ENCODE results near the gene KLF6. TPM values are rescaled to one million over a fixed set of nuclear protein-coding genes. Genes with fewer than 3 reads are reported as not detected.

KLF6 gene
- total and polyA plus RNA-seq, 11 donors: 15.2 to 106 (median 52.2) TPM

GRCh38 chr10:3814838-3815220 lies 29.8 kb upstream of the KLF6 start:
- Histone ChIP-seq H3K36me3 (no peaks in the 10 kb centered on the region), H3K4me3 (no peak overlapping the region), H3K4me1 (peaks cover 0 to 27% (median 23%) of the 10 kb centered on the region in 12 donors), H3K27me3 (no peaks in the 10 kb centered on the region), H3K9me3 (no peaks in the 10 kb centered on the region), H3K27ac (no peak overlapping the region)
- intact Hi-C loops (cut with DNase I): loop anchor here in 1 of 10 donors (10.0 kb wide), 1 partner anchor 260 kb away; no protein-coding TSS in a partner anchor
- WGBS, 4 donors: 91 to 98% (median 95%) methylated on average over 6 of the region's 6 CpGs
- TF ChIP-seq POLR2A (IDR thresholded peaks at IDR 0.05) (no peak), CTCF (IDR thresholded peaks at IDR 0.05) (no peak)
- DNase-seq (no peak), ATAC-seq (no peak)

- WGBS, 4 donors: 77 to 83% (median 78%) methylated on average over 15 of the region's 15 CpGs
- DNase-seq (no peak), ATAC-seq (no peak)
- Histone ChIP-seq H3K27ac (peak overlapping the region in 2 of 12 donors; percentile 26 to 41), H3K4me3 (no peak overlapping the region), H3K9me3 (no peaks in the 10 kb centered on the region), H3K4me1 (peaks cover 0 to 33% (median 28%) of the 10 kb centered on the region in 12 donors), H3K36me3 (no peaks in the 10 kb centered on the region), H3K27me3 (no peaks in the 10 kb centered on the region)
- intact Hi-C loops (cut with DNase I): loop anchor here in 1 of 10 donors (10.0 kb wide), 1 partner anchor 261 kb away; no protein-coding TSS in a partner anchor
- TF ChIP-seq CTCF (IDR thresholded peaks at IDR 0.05): no peak
- no peak for TF ChIP-seq POLR2A (IDR thresholded peaks at IDR 0.05)
Observed at GRCh38 chr10:3813986-3814837, 29.2 kb upstream of the KLF6 start.

- H3K27me3 ChIP-seq: no peaks in the 10 kb centered on the region
- no peak overlapping the region for H3K4me3 ChIP-seq
- ATAC-seq: no peak
- H3K4me1 ChIP-seq: peaks cover 0 to 42% (median 37%) of the 10 kb centered on the region in 12 donors
- H3K9me3 ChIP-seq: no peaks in the 10 kb centered on the region
- no peak for DNase-seq
- intact Hi-C loops (cut with DNase I): loop anchor here in 1 of 10 donors (10.0 kb wide), 1 partner anchor 262 kb away; no protein-coding TSS in a partner anchor
- peak overlapping the region in 1 of 12 donors; percentile 96 for H3K27ac ChIP-seq
- 94 to 97% (median 96%) methylated on average over 4 of the region's 4 CpGs for WGBS, 4 donors
- no peaks in the 10 kb centered on the region for H3K36me3 ChIP-seq
- no peak for TF ChIP-seq POLR2A (IDR thresholded peaks at IDR 0.05)
Observed at GRCh38 chr10:3813267-3813666, 28.3 kb upstream of the KLF6 start.

GRCh38 chr10:3812141-3812540 lies 27.1 kb upstream of the KLF6 start:
- intact Hi-C loops (cut with DNase I): loop anchor here in 1 of 10 donors (10.0 kb wide), 1 partner anchor 263 kb away; no protein-coding TSS in a partner anchor
- H3K9me3 ChIP-seq: no peaks in the 10 kb centered on the region
- TF ChIP-seq POLR2A (IDR thresholded peaks at IDR 0.05): no peak
- TF ChIP-seq CTCF (IDR thresholded peaks at IDR 0.05): no peak
- DNase-seq: no peak
- ATAC-seq: peak in 1 of 4 donors; percentile 17
- H3K27me3 ChIP-seq: no peaks in the 10 kb centered on the region
- H3K4me3 ChIP-seq: no peak overlapping the region
- H3K36me3 ChIP-seq: no peaks in the 10 kb centered on the region
- H3K4me1 ChIP-seq: peaks cover 0 to 54% (median 48%) of the 10 kb centered on the region in 12 donors
- H3K27ac ChIP-seq: peak overlapping the region; percentile 74 to 96 (median 88)
- WGBS, 4 donors: 67 to 76% (median 72%) methylated on average over 7 of the region's 7 CpGs

Data from heart left ventricle (tissue), 16 donors.